Mammary epithelial cell (primary cell): ENCODE data around the gene UBE2N.

Source experiments
- EZH2 ChIP-seq: IDR thresholded peaks from 2 replicates; pipeline ENCODE4 v1.6.1; 2012; ENCODE audit warnings: low read length, inconsistent platforms, borderline replicate concordance
- TF ChIP-seq, protein P1 (sequence below), 2 donors: IDR thresholded peaks in 1 of 2; conservative IDR thresholded peaks in 1 of 2; 2 replicates each; pipeline ENCODE4 v1.5.1; 2011 to 2012; ENCODE audit warnings: inconsistent platforms in 2 of 2, low read length in 2 of 2, mild to moderate bottlenecking in 2 of 2, control low read depth in 1 of 2, low read depth in 1 of 2; ENCODE audit not compliant: insufficient read depth in 1 of 2; ENCODE audit errors: extremely low read depth in 1 of 2

DNA sequence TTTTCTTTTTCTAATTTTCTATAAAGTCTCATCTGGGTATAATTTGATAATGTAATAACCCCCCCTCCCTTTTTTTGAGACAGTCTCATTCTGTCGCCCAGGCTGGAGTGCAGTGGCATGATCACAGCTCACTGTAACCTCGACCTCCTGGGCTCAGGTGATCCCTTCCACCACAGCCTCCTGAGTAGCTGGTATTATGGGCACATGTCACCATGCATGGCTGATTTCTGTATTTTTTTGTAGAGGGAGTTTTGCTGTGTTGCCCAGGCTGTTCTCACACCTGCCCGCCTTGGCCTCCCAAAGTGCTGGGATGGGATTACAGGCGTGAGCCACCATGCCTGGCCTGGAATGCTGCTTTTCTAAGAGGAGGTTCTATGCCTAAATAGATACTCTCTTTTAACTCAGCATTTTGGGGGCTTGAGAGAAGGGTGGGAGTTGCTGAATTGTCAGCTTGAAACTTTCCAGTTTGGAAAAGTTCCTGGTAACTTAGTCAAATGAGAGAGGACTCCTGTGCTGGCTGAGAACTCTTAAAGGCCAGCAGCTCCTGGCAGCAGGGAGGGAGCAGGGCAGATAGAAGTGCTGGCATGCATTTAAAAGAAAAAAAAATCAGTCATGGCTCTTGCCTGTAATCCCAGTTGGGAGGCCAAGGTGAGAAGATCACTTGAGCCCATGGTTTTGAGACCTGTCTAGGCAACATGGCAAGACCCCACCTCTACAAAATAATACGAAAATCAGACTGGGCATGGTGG, 51.0 kb downstream of the UBE2N start:
- TF ChIP-seq, protein P1, sequence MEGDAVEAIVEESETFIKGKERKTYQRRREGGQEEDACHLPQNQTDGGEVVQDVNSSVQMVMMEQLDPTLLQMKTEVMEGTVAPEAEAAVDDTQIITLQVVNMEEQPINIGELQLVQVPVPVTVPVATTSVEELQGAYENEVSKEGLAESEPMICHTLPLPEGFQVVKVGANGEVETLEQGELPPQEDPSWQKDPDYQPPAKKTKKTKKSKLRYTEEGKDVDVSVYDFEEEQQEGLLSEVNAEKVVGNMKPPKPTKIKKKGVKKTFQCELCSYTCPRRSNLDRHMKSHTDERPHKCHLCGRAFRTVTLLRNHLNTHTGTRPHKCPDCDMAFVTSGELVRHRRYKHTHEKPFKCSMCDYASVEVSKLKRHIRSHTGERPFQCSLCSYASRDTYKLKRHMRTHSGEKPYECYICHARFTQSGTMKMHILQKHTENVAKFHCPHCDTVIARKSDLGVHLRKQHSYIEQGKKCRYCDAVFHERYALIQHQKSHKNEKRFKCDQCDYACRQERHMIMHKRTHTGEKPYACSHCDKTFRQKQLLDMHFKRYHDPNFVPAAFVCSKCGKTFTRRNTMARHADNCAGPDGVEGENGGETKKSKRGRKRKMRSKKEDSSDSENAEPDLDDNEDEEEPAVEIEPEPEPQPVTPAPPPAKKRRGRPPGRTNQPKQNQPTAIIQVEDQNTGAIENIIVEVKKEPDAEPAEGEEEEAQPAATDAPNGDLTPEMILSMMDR (conservative IDR thresholded peaks at IDR 0.05 in 1 of 2, IDR thresholded peaks at IDR 0.05 in 1 of 2; ENCODE audit: extremely low read depth in 1 of 2, insufficient read depth in 1 of 2, low read depth in 1 of 2, low read length in 2 of 2), result no peak
- no peak for TF ChIP-seq EZH2
